ENCODE results near the gene FGF23. TPM values are rescaled to one million over a fixed set of nuclear protein-coding genes. Genes with fewer than 3 reads are reported as not detected.

Gene FGF23
- total RNA-seq, 1 experiment from 2014 or later, result 0.24 TPM

GRCh38 chr12:4331842-4332241 is 47.7 kb downstream of the FGF23 start:
- Histone ChIP-seq H3K23ac (ENCODE audit: insufficient read length, low read depth, low read length) (no peak overlapping the region), H2BK120ac (ENCODE audit: low read depth, low read length, poor library complexity, severe bottlenecking) (no peak overlapping the region), H3K4me1 (ENCODE audit: insufficient read depth, low read length) (no peaks in the 10 kb centered on the region), H3K14ac (ENCODE audit: insufficient read depth, low read length) (no peak overlapping the region), H2BK5ac (ENCODE audit: insufficient read length, low read length) (no peak overlapping the region), H3K4me2 (ENCODE audit: insufficient read depth, insufficient read length, low read length) (no peak overlapping the region), H4K91ac (ENCODE audit: insufficient read length, low read depth, low read length) (no peak overlapping the region), H3K56ac (ENCODE audit: insufficient read length, low read depth, low read length) (no peak overlapping the region), H2AK5ac (ENCODE audit: insufficient read length, low read length) (no peak overlapping the region), H3K4ac (ENCODE audit: low read depth, low read length) (no peak overlapping the region), H3K79me1 (ENCODE audit: insufficient read depth, low read depth, low read length, poor library complexity, severe bottlenecking) (no peaks in the 10 kb centered on the region), H3T11ph (ENCODE audit: low read length) (no peak overlapping the region), H3K18ac (ENCODE audit: insufficient read length, low read depth, low read length) (no peak overlapping the region), H3K9ac (ENCODE audit: extremely low read depth, insufficient read length, low read length) (no peak overlapping the region), H3K27me3 (ENCODE audit: insufficient read depth, low read length) (no peaks in the 10 kb centered on the region), H4K20me1 (ENCODE audit: control insufficient read depth, insufficient read depth, insufficient read length) (no peaks in the 10 kb centered on the region), H2BK12ac (ENCODE audit: insufficient read length, low read depth, low read length) (no peak overlapping the region), H2BK20ac (ENCODE audit: low read depth, low read length, poor library complexity, severe bottlenecking) (no peak overlapping the region), H3K79me2 (ENCODE audit: insufficient read depth, low read length) (peaks cover 2% of the 10 kb centered on the region; the same call in 1 of the 2 replicates), H2AFZ (ENCODE audit: low read length) (no peak overlapping the region), H4K5ac (ENCODE audit: insufficient read length, low read depth, low read length) (no peak overlapping the region), H3K23me2 (ENCODE audit: insufficient read length, low read depth, low read length, poor library complexity, severe bottlenecking) (no peaks in the 10 kb centered on the region), H4K8ac (replicated peaks; ENCODE audit: insufficient read length, low read depth, low read length) (no peak overlapping the region), H2BK15ac (ENCODE audit: low read depth, low read length) (no peak overlapping the region), H3K27ac (ENCODE audit: insufficient read length, low read depth, low read length) (no peak overlapping the region), H3K9me3 (ENCODE audit: control insufficient read depth, low read depth, low read length) (no peaks in the 10 kb centered on the region)
- no CpG with 5 or more reads among the region's 4 CpGs for WGBS (ENCODE audit: extremely low coverage, insufficient read length, low lambda C conversion rate)
- Mint-ChIP-seq H3K4me1 (no peaks in the 10 kb centered on the region; a peak in 1 of 4 replicates), H3K9me3 (peaks cover 3 to 6% of the 10 kb centered on the region in 2 experiments; a peak in 2 of 5 replicates), H3K4me3 (no peak overlapping the region), H3K27ac (no peak overlapping the region), H3K36me3 (ENCODE audit: insufficient read depth in 1 of 3, low read depth in 3 of 3) (peaks cover 35 to 57% (median 46%) of the 10 kb centered on the region in 3 experiments), H3K27me3 (ENCODE audit: low read depth) (no peaks in the 10 kb centered on the region)
- TF ChIP-seq CTCF (conservative IDR thresholded peaks at IDR 0.05), result no peak
- DNase-seq, result no peak

Data from H9 (cell line).